Small intestine (tissue), 7 donors: ENCODE measurements around the gene GRIK3. TPM values are rescaled to one million over a fixed set of nuclear protein-coding genes. Genes with fewer than 3 reads are reported as not detected.
A peak's percentile ranks its signal among the peaks of the same experiment; 100 is the strongest.

Experiments
- DNase-seq, 2 donors: peaks; one replicate each; pipeline versions ENCODE4 v3.0.0 to v3.0.0-alpha.2; 2013
- FAIRE-seq: peaks from 2 replicates; lab custom pipeline; 2012; peaks lifted over from hg19 to GRCh38; lab: Jason Lieb, UNC
- H3K27ac ChIP-seq, 3 donors: one replicate each; pipeline ENCODE4 v1.5.1; 2013; ENCODE audit warnings: low read length in 2 of 3, mild to moderate bottlenecking in 2 of 3, control low read depth in 1 of 3, inconsistent platforms in 1 of 3, low read depth in 1 of 3, moderate library complexity in 1 of 3
- H3K27me3 ChIP-seq, 3 donors: one replicate each; pipeline ENCODE4 v1.6.1; 2013; ENCODE audit warnings: low read length in 3 of 3, inconsistent platforms in 1 of 3; ENCODE audit not compliant: control insufficient read depth in 3 of 3, insufficient read depth in 3 of 3
- H3K36me3 ChIP-seq, 3 donors: one replicate each; pipeline ENCODE4 v1.6.1; 2013; ENCODE audit warnings: low read length in 3 of 3, inconsistent platforms in 1 of 3, low read depth in 1 of 3, mild to moderate bottlenecking in 1 of 3, moderate library complexity in 1 of 3; ENCODE audit not compliant: control insufficient read depth in 3 of 3, insufficient read depth in 2 of 3
- H3K4me1 ChIP-seq, 3 donors: one replicate each; pipeline ENCODE4 v1.6.1; 2013; ENCODE audit warnings: low read length in 2 of 3, inconsistent platforms in 1 of 3, low read depth in 1 of 3, mild to moderate bottlenecking in 1 of 3, moderate library complexity in 1 of 3; ENCODE audit not compliant: control insufficient read depth in 3 of 3, insufficient read depth in 2 of 3
- H3K4me3 ChIP-seq, 3 donors: one replicate each; pipeline ENCODE4 v1.5.1; 2013; ENCODE audit warnings: low read length in 3 of 3, control low read depth in 1 of 3, inconsistent platforms in 1 of 3, low read depth in 1 of 3, mild to moderate bottlenecking in 1 of 3, moderate library complexity in 1 of 3
- H3K9me3 ChIP-seq, 2 donors: one replicate each; pipeline ENCODE4 v1.6.1; 2013; ENCODE audit warnings: low read depth in 1 of 2, low read length in 1 of 2; ENCODE audit not compliant: control insufficient read depth in 2 of 2, insufficient read depth in 1 of 2
- WGBS, 3 donors: extraction: QIAGEN DNeasy Blood & Tissue Kit; methylation state at CpG; one replicate each; pipeline ENCODE4 v1.1.7; 2013; 5-methylcytosine and 5-hydroxymethylcytosine counted together
- polyA plus RNA-seq, 4 donors: library from polyadenylated mRNA; stranded (reverse) in 3 of 4; unstranded in 1 of 4; fragments of 200-250 nt in 3 of 4; fragments of 120-200 nt in 1 of 4; gene quantifications; one replicate each; pipeline versions ENCODE4 v1.2.1 to v1.2.3, GENCODE V29; 2013
- donor health status: healthy with polysubstance abuse.
- donor health status: control.
- donor health status: control.
- donor health status: Bipolar disorder and iron deficiency.
- donor health status: healthy.

Gene GRIK3
- polyA plus RNA-seq, 4 donors = 0.81 to 1.9 TPM; not detected in 2

DNA sequence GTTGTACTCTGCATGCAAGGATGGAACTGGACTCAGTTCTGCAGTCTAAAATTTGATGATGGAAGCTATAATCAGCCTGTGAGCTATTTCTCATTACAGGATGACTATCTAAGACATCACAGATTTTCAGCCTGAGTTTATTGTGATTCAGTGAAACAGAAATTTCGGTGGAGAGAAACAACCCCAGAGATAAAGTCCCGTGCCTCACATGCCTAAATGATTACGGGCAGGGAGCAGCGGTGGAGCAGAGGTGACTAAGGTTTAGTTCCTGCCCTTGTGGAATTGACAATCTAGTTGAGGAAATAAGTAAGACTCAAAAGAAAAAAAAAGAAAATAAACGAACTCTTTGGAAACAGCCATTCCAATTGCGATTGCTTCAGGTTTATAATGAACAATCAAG lies 96.9 kb downstream of the GRIK3 start:
- H3K9me3 ChIP-seq = no peaks in the 10 kb centered on the region
- 68 to 82% (median 69%) methylated on average over 6 of the region's 6 CpGs for WGBS, 3 donors
- no peak for DNase-seq
- H3K27ac ChIP-seq = no peak overlapping the region
- no peak for FAIRE-seq
- no peaks in the 10 kb centered on the region for H3K36me3 ChIP-seq
- H3K4me3 ChIP-seq = no peak overlapping the region
- peaks cover 0 to 11% (median 2%) of the 10 kb centered on the region in 3 donors for H3K27me3 ChIP-seq
- no peaks in the 10 kb centered on the region for H3K4me1 ChIP-seq

DNA sequence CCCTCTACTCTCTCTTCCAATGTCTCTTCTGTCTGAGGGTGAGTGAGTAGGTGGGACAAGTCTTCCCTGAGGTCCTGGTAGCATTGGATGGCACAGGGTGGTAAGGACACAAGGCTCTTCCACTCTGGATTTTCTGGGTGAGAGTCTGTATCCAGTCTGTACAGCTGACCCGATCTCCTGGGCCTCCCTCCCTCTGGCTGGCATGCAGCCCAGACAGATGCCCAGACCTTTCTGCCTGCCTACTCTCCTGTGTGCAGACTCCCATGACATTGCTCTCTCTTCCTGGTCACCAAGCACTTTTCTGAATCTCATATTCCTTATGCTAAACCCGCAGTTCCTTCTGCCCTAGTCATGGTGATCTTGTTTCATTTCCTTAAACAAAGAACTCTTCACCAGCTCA lies 100.3 kb downstream of the GRIK3 start:
- Histone ChIP-seq H3K4me3 (no peak overlapping the region), H3K4me1 (no peaks in the 10 kb centered on the region), H3K27me3 (peaks cover 0 to 11% (median 2%) of the 10 kb centered on the region in 3 donors), H3K27ac (no peak overlapping the region), H3K36me3 (no peaks in the 10 kb centered on the region), H3K9me3 (no peaks in the 10 kb centered on the region)
- DNase-seq (no peak), FAIRE-seq (no peak)
- 45 to 77% (median 60%) methylated on average over 2 of the region's 2 CpGs for WGBS, 3 donors

- FAIRE-seq = no peak
- Histone ChIP-seq H3K4me3 (no peak overlapping the region), H3K27me3 (no peaks in the 10 kb centered on the region), H3K36me3 (no peaks in the 10 kb centered on the region), H3K27ac (no peak overlapping the region), H3K4me1 (no peaks in the 10 kb centered on the region), H3K9me3 (no peaks in the 10 kb centered on the region)
- WGBS, 3 donors = 66 to 77% (median 71%) methylated on average over 8 of the region's 8 CpGs
- DNase-seq = no peak
Measured at GRCh38 chr1:36927826-36928225, 106.5 kb downstream of the GRIK3 start.

DNA sequence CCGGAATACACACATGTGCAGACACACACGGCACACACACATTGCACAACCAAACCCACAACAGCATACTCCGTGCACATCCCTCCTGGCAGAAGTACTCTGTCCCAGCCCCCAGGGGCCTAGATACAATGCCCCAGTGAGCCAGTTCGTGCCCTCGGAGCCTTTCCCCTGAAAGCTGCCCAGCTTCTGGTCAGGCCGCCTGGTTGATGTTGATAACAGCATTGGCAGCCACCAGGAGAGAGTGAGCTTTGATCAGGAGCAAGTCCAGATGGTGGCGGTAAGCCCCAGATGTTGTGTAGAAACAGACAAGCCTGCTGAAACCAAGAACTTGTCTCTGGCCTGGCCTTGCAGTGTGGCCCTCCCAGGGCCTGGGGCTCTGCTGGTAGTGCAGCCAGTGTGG lies 109.1 kb downstream of the GRIK3 start:
- no peak for FAIRE-seq

DNA sequence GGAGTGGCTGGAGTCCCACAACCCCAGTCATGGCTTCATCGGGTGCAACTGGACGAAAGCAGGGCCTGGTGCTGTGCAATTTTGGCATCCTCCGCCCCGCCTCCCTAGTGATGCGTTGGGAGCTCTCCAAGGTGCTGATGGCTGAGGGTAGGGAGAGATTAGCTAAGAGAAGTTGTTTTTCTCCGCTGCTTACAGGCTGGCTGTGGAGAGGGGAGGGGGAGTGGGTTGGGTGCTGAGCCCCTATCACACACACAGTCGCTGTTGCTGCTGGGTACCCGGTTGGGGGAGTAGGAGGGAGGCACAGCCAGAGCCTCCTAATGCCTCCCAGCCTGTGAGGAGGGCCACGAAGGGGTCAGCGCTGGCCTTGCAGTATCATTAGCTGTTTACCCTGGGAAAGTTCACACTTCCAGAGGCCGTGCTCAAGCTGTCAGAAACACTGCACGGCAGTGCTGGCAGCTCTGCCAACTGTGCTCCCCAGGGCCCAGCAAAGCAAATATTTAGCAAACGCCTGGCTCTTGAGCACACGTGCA lies 110.0 kb downstream of the GRIK3 start:
- 8 to 12% (median 8%) methylated on average over 14 of the region's 14 CpGs for WGBS, 3 donors
- Histone ChIP-seq H3K4me1 (no peaks in the 10 kb centered on the region), H3K4me3 (no peak overlapping the region), H3K27me3 (no peaks in the 10 kb centered on the region), H3K36me3 (no peaks in the 10 kb centered on the region), H3K9me3 (no peaks in the 10 kb centered on the region), H3K27ac (no peak overlapping the region)
- DNase-seq (peak; percentile 6 to 45), FAIRE-seq (no peak)

More for the DNA sequence above, 109.1 kb downstream of the GRIK3 start:
- DNase-seq = no peak
- no peaks in the 10 kb centered on the region for H3K36me3 ChIP-seq
- 68 to 79% (median 74%) methylated on average over 7 of the region's 7 CpGs for WGBS, 3 donors
- no peaks in the 10 kb centered on the region for H3K4me1 ChIP-seq
- no peak overlapping the region for H3K27ac ChIP-seq
- H3K27me3 ChIP-seq = no peaks in the 10 kb centered on the region
- no peaks in the 10 kb centered on the region for H3K9me3 ChIP-seq
- no peak overlapping the region for H3K4me3 ChIP-seq

- 42 to 47% (median 46%) methylated on average over 11 of the region's 11 CpGs for WGBS, 3 donors
- no peak for DNase-seq
- H3K27me3 ChIP-seq = no peaks in the 10 kb centered on the region
- H3K36me3 ChIP-seq = no peaks in the 10 kb centered on the region
- no peaks in the 10 kb centered on the region for H3K4me1 ChIP-seq
- H3K27ac ChIP-seq = no peak overlapping the region
- no peak overlapping the region for H3K4me3 ChIP-seq
- no peaks in the 10 kb centered on the region for H3K9me3 ChIP-seq
- no peak for FAIRE-seq
Measured at GRCh38 chr1:36922593-36923426, 111.5 kb downstream of the GRIK3 start.

DNA sequence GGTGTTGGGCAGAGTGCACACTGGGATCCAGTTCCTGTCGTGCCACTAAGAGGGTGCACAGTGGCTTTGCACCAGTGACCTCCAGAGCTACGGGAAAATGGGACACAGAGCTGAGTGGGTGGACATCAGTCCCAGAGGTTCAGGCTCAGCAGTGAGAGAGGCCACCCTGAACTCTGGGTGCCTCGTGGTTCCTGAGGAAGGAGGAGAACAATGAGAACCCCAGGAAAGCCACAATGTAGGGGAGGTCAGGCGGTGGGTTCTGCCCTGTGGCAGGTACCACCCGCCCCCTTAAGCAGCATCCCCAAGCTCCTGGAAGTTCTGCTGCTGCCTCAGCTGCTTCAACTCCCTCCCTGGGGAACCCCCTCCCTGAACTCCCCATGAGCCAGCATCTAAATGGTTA lies 112.2 kb downstream of the GRIK3 start:
- DNase-seq (no peak), FAIRE-seq (no peak)
- Histone ChIP-seq H3K4me3 (no peak overlapping the region), H3K4me1 (no peaks in the 10 kb centered on the region), H3K27ac (no peak overlapping the region), H3K9me3 (no peaks in the 10 kb centered on the region), H3K27me3 (no peaks in the 10 kb centered on the region), H3K36me3 (no peaks in the 10 kb centered on the region)
- WGBS, 3 donors = 52 to 57% (median 57%) methylated on average over 5 of the region's 5 CpGs

GRCh38 chr1:36920801-36921405 lies 113.4 kb downstream of the GRIK3 start:
- 75 to 83% (median 75%) methylated on average over 6 of the region's 6 CpGs for WGBS, 3 donors

More at GRCh38 chr1:36920801-36921405, 113.4 kb downstream of the GRIK3 start:
- Histone ChIP-seq H3K36me3 (no peaks in the 10 kb centered on the region), H3K27ac (no peak overlapping the region), H3K4me1 (no peaks in the 10 kb centered on the region), H3K4me3 (no peak overlapping the region), H3K9me3 (no peaks in the 10 kb centered on the region), H3K27me3 (no peaks in the 10 kb centered on the region)
- no peak for FAIRE-seq
- DNase-seq = no peak
